K562 (cell line): ENCODE results near the gene COL1A1. TPM values are rescaled to one million over a fixed set of nuclear protein-coding genes. Genes with fewer than 3 reads are reported as not detected.

ENCODE experiments used
- CBX1 ChIP-seq: sonication (generic); IDR thresholded peaks from 2 replicates; pipeline ENCODE4 v1.6.1; 2016; ENCODE audit warnings: antibody characterized with exemption, low read depth, mild to moderate bottlenecking
- CHD1 ChIP-seq: fragments of 200-600 bp; sonication (generic); IDR thresholded peaks from one replicate; pipeline ENCODE4 v1.6.1; 2012; ENCODE audit warnings: mild to moderate bottlenecking, moderate library complexity, low read length, inconsistent platforms
- ETS2 ChIP-seq: IDR thresholded peaks from 2 replicates; pipeline ENCODE4 v1.6.1; 2016; ENCODE audit warnings: borderline replicate concordance, missing genetic modification characterization, mild to moderate bottlenecking, moderate library complexity, missing compliant biosample characterization; ENCODE audit not compliant: poor library complexity, severe bottlenecking
- FOS ChIP-seq: IDR thresholded peaks from 3 replicates; pipeline ENCODE4 v1.6.1; 2011; ENCODE audit not compliant: insufficient read length; ENCODE audit errors: extremely low read depth
- HNRNPK ChIP-seq: fragments of 200-400 bp; formaldehyde crosslinking; IDR thresholded peaks from one replicate; pipeline ENCODE4 v1.6.1; 2018; ENCODE audit warnings: mild to moderate bottlenecking, low read depth, low read length; ENCODE audit not compliant: poor library complexity, severe bottlenecking
- MCM2 ChIP-seq: fragments of 450-650 bp; IDR thresholded peaks from 2 replicates; pipeline ENCODE4 v1.6.1; 2017; ENCODE audit warnings: low read depth, mild to moderate bottlenecking
- NFATC3 ChIP-seq: fragments of 450-650 bp; IDR thresholded peaks from 2 replicates; pipeline ENCODE4 v1.6.1; 2017; ENCODE audit warnings: mild to moderate bottlenecking
- PCBP2 ChIP-seq: fragments of 200-400 bp; formaldehyde crosslinking; IDR thresholded peaks from 2 replicates; pipeline ENCODE4 v1.6.1; 2018; ENCODE audit warnings: low read length, low read depth, mild to moderate bottlenecking, moderate library complexity; ENCODE audit not compliant: poor library complexity, severe bottlenecking
- PRMT5 ChIP-seq: sonication (generic); formaldehyde crosslinking; IDR thresholded peaks from 2 replicates; pipeline ENCODE4 v1.5.0; 2020; ENCODE audit warnings: missing genetic modification reagents
- TAL1 ChIP-seq: fragments of 450-650 bp; IDR thresholded peaks from 2 replicates; pipeline ENCODE4 v1.6.1; 2016; ENCODE audit warnings: mild to moderate bottlenecking
- TOE1 ChIP-seq, 2 experiments: fragments of 450-650 bp in 1 of 2; sonication (generic) in 1 of 2; formaldehyde crosslinking in 1 of 2; IDR thresholded peaks; 2 replicates each; pipeline versions ENCODE4 v1.7.1 to v1.8.0; 2016 to 2022; ENCODE audit warnings: borderline replicate concordance in 2 of 2, mild to moderate bottlenecking in 2 of 2, antibody characterized with exemption in 1 of 2, inconsistent platforms in 1 of 2, low read depth in 1 of 2, missing genetic modification reagents in 1 of 2, moderate library complexity in 1 of 2
- ZNF197 ChIP-seq: fragments of 200-800 bp; sonication (Bioruptor generic); IDR thresholded peaks from 2 replicates; pipeline ENCODE4 v1.6.1; 2016; ENCODE audit warnings: low read depth, missing genetic modification characterization, missing compliant biosample characterization
- ZNF282 ChIP-seq: sonication (generic); formaldehyde crosslinking; IDR thresholded peaks from 2 replicates; pipeline ENCODE4 v1.8.1; 2023; ENCODE audit warnings: missing genetic modification reagents
- ZNF444 ChIP-seq: fragments of 250-450 bp; sonication (Bioruptor Pico); IDR thresholded peaks from 2 replicates; pipeline ENCODE4 v1.4.0; 2020; ENCODE audit warnings: mild to moderate bottlenecking, moderate library complexity
- ZNF696 ChIP-seq: fragments of 250-450 bp; sonication (Bioruptor Pico); conservative IDR thresholded peaks from 2 replicates; pipeline ENCODE4 v1.4.0; 2020; ENCODE audit warnings: mild to moderate bottlenecking, moderate library complexity
- polyA plus RNA-seq, 8 experiments: library from polyadenylated mRNA; depleted of rRNA in 4 of 8; stranded (reverse) in 5 of 8; unstranded in 3 of 8; fragments of >200 nt; fragmentation: Nextera tagmentation in 2 of 8; fragmentation: Illumina TruSeq in 1 of 8; extraction: Ambion mirVana in 2 of 8; extraction: Trizol in 1 of 8; gene quantifications; 2 replicates each; pipeline versions ENCODE4 v1.2.1 to v1.2.3, GENCODE V29; 2011 to 2014; ENCODE audit warnings: inconsistent platforms in 1 of 8, missing spikeins in 1 of 8
- total RNA-seq, 7 experiments: library from RNA; depleted of rRNA in 6 of 7; stranded (reverse); fragments of >200 nt in 6 of 7; fragmentation: Illumina TruSeq in 2 of 7; extraction: Trizol in 2 of 7; gene quantifications; 2 replicates each; pipeline versions ENCODE4 v1.2.1 to v1.2.3, GENCODE V29; 2011 to 2021; ENCODE audit warnings: low replicate concordance in 1 of 7
- TF ChIP-seq, protein P1 (sequence below): fragments of 250-450 bp; sonication (Bioruptor Pico); IDR thresholded peaks from 2 replicates; pipeline ENCODE4 v1.5.0; 2020; ENCODE audit warnings: mild to moderate bottlenecking
- TF ChIP-seq, protein P2 (sequence below): fragments of 250-450 bp; sonication (Bioruptor Pico); IDR thresholded peaks from 2 replicates; pipeline ENCODE4 v1.6.1; 2021; ENCODE audit warnings: mild to moderate bottlenecking
- TF ChIP-seq, protein P3 (sequence below), 2 experiments: fragments of 450-650 bp in 1 of 2; sonication (generic) in 1 of 2; formaldehyde crosslinking in 1 of 2; IDR thresholded peaks in 1 of 2; conservative IDR thresholded peaks in 1 of 2; 2 replicates each; pipeline versions ENCODE4 v1.6.1 to v1.8.1; 2016 to 2023; ENCODE audit warnings: mild to moderate bottlenecking in 2 of 2, moderate library complexity in 2 of 2, inconsistent platforms in 1 of 2, missing genetic modification reagents in 1 of 2
- TF ChIP-seq, protein P4 (sequence below): fragments of 150-350 bp; conservative IDR thresholded peaks from 2 replicates; pipeline ENCODE4 v1.6.1; 2014; ENCODE audit warnings: low read length
- TF ChIP-seq, protein P5 (sequence below): sonication (generic); formaldehyde crosslinking; IDR thresholded peaks from 2 replicates; pipeline ENCODE4 v1.8.0; 2022; ENCODE audit warnings: mild to moderate bottlenecking, low read depth, missing genetic modification reagents

The COL1A1 gene
- total and polyA plus RNA-seq, 9 of the 15 experiments (the other 6 are each of a cell fraction or from before 2014, with no cell fraction given): 0.04 to 3.4 (median 0.18) TPM

DNA sequence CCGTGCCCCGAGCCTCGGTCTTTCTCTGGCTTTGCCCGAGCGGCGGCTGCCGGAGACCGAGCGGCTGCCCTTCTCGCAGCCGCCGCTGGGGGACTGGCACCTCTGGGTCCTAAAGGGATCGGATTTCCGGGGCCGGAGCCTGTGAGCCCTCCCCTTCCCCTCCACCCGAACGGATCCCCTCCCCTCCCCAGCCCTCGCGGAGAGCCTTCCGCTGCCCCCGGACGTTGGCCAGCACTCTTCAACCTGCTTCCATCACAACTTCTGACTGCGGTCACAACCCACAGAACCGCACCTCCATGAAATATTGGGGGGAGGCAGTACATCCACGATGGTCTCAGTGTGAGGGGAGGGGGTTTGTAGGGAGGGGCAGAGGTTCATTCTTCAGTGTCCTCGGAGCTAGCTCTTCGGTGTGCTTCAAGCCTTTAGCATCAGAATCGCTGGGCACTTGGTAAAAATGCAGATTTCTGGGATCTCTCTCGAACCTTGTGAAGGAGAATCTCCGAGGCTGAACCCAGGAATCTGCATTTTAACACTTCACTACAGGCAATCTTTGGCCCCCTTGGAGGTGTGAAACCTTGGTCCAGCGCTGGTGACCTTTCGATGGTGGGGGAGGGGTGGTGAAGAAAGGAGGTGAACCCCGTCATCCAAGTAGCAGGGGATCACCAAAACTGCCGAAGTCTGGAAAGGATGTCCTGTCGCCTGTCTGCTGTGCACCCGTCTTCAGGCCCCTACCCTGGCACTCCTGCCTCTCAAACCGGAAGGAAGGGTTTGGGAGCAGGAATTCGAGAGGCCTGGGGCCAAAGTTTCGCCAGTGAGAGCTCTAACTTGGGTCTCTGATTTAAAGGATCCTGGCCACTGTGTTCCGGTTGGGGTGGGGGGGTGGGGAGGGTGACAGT, 50.1 kb downstream of the COL1A1 start (continued):
- TF ChIP-seq ZNF282: no peak
- TF ChIP-seq ZNF696 (CRISPR knock-in tag): no peak
- no peak for TF ChIP-seq HNRNPK
- TF ChIP-seq FOS: peak; percentile 12
- no peak for TF ChIP-seq PRMT5
- TF ChIP-seq TOE1 (IDR thresholded peaks at IDR 0.05; ENCODE audit: borderline replicate concordance): peak; percentile 64
- no peak for TF ChIP-seq TOE1 (CRISPR knock-in tag; IDR thresholded peaks at IDR 0.05; ENCODE audit: borderline replicate concordance, low read depth)
- no peak for TF ChIP-seq ETS2 (tag)
- no peak for TF ChIP-seq ZNF444
- TF ChIP-seq PCBP2: no peak
- TF ChIP-seq ZNF197 (CRISPR knock-in tag): no peak
- TF ChIP-seq, protein P1, sequence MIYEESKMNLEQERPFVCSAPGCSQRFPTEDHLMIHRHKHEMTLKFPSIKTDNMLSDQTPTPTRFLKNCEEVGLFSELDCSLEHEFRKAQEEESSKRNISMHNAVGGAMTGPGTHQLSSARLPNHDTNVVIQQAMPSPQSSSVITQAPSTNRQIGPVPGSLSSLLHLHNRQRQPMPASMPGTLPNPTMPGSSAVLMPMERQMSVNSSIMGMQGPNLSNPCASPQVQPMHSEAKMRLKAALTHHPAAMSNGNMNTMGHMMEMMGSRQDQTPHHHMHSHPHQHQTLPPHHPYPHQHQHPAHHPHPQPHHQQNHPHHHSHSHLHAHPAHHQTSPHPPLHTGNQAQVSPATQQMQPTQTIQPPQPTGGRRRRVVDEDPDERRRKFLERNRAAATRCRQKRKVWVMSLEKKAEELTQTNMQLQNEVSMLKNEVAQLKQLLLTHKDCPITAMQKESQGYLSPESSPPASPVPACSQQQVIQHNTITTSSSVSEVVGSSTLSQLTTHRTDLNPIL (CRISPR knock-in tag): no peak
- TF ChIP-seq CHD1: no peak
- TF ChIP-seq MCM2: no peak
- TF ChIP-seq, protein P2, sequence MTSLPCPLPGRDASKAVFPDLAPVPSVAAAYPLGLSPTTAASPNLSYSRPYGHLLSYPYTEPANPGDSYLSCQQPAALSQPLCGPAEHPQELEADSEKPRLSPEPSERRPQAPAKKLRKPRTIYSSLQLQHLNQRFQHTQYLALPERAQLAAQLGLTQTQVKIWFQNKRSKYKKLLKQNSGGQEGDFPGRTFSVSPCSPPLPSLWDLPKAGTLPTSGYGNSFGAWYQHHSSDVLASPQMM (CRISPR knock-in tag): no peak
- TF ChIP-seq NFATC3: no peak
- TF ChIP-seq CBX1: peak; percentile 69; the same call in 1 of the 2 replicates
- TF ChIP-seq, protein P3, sequence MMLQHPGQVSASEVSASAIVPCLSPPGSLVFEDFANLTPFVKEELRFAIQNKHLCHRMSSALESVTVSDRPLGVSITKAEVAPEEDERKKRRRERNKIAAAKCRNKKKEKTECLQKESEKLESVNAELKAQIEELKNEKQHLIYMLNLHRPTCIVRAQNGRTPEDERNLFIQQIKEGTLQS (IDR thresholded peaks at IDR 0.05): no peak
- TF ChIP-seq, protein P3 (CRISPR knock-in tag; conservative IDR thresholded peaks at IDR 0.05): no peak
- no peak for TF ChIP-seq TAL1
- TF ChIP-seq, protein P4, sequence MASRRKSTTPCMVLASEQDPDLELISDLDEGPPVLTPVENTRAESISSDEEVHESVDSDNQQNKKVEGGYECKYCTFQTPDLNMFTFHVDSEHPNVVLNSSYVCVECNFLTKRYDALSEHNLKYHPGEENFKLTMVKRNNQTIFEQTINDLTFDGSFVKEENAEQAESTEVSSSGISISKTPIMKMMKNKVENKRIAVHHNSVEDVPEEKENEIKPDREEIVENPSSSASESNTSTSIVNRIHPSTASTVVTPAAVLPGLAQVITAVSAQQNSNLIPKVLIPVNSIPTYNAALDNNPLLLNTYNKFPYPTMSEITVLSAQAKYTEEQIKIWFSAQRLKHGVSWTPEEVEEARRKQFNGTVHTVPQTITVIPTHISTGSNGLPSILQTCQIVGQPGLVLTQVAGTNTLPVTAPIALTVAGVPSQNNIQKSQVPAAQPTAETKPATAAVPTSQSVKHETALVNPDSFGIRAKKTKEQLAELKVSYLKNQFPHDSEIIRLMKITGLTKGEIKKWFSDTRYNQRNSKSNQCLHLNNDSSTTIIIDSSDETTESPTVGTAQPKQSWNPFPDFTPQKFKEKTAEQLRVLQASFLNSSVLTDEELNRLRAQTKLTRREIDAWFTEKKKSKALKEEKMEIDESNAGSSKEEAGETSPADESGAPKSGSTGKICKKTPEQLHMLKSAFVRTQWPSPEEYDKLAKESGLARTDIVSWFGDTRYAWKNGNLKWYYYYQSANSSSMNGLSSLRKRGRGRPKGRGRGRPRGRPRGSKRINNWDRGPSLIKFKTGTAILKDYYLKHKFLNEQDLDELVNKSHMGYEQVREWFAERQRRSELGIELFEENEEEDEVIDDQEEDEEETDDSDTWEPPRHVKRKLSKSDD: no peak
- TF ChIP-seq, protein P5, sequence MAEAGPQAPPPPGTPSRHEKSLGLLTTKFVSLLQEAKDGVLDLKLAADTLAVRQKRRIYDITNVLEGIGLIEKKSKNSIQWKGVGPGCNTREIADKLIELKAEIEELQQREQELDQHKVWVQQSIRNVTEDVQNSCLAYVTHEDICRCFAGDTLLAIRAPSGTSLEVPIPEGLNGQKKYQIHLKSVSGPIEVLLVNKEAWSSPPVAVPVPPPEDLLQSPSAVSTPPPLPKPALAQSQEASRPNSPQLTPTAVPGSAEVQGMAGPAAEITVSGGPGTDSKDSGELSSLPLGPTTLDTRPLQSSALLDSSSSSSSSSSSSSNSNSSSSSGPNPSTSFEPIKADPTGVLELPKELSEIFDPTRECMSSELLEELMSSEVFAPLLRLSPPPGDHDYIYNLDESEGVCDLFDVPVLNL: no peak
